Retinal pigment epithelial cell (primary cell): ENCODE data around the gene BMP2K.

ENCODE experiments used
- DNase-seq: peaks from one replicate; pipeline ENCODE4 v3.0.0-alpha.2; 2010; ENCODE audit warnings: low read depth
- H3K4me3 ChIP-seq: 2 replicates; pipeline ENCODE4 v1.5.1; 2011; ENCODE audit warnings: mild to moderate bottlenecking, low read length, control low read depth, moderate library complexity
- CTCF ChIP-seq: conservative IDR thresholded peaks from 2 replicates; pipeline ENCODE4 v1.5.1; 2011; ENCODE audit warnings: low read depth, low read length, control low read depth, inconsistent platforms

BMP2K gene

GRCh38 chr4:78779280-78779679, 3.1 kb downstream of the BMP2K start:
- no peak for DNase-seq
- TF ChIP-seq CTCF = no peak
- H3K4me3 ChIP-seq = no peak overlapping the region

- TF ChIP-seq CTCF = no peak
- no peak overlapping the region for H3K4me3 ChIP-seq
- DNase-seq = no peak
Measured at GRCh38 chr4:78780093-78780492, 3.9 kb downstream of the BMP2K start.

GRCh38 chr4:78781139-78781538, 5.0 kb downstream of the BMP2K start:
- no peak for TF ChIP-seq CTCF
- no peak overlapping the region for H3K4me3 ChIP-seq
- no peak for DNase-seq

GRCh38 chr4:78781924-78782323, 5.8 kb downstream of the BMP2K start:
- TF ChIP-seq CTCF = no peak
- no peak for DNase-seq
- H3K4me3 ChIP-seq = no peak overlapping the region

- DNase-seq = no peak
- no peak for TF ChIP-seq CTCF
- no peak overlapping the region for H3K4me3 ChIP-seq
Measured at GRCh38 chr4:78784236-78784865, 8.2 kb downstream of the BMP2K start.

- DNase-seq = no peak
- no peak overlapping the region for H3K4me3 ChIP-seq
- TF ChIP-seq CTCF = no peak
Measured at GRCh38 chr4:78787392-78788006, 11.3 kb downstream of the BMP2K start.
